KMS-11 (cell line): ENCODE data around the gene CYP4Z1.
"Not testable (repeated sequence)": the region's sequence is repeated elsewhere in the genome, so short reads cannot be mapped to it uniquely, and the experiment has no call there.

Source experiments
- H2AFZ ChIP-seq: fragments of 200-600 bp; sonication (generic); 2 replicates; pipeline ENCODE4 v1.6.1; 2016; ENCODE audit warnings: antibody characterized with exemption, mixed run types, low read depth
- H3K27ac ChIP-seq: fragments of 200-600 bp; sonication (generic); 2 replicates; pipeline ENCODE4 v1.6.1; 2016; ENCODE audit warnings: mild to moderate bottlenecking, mixed run types
- H3K27me3 ChIP-seq: fragments of 200-600 bp; sonication (generic); 2 replicates; pipeline ENCODE4 v1.6.1; 2017; ENCODE audit warnings: mild to moderate bottlenecking, low read depth, mixed run types, moderate library complexity; ENCODE audit not compliant: insufficient read depth
- H3K36me3 ChIP-seq: fragments of 200-600 bp; sonication (generic); 2 replicates; pipeline ENCODE4 v1.6.1; 2017; ENCODE audit warnings: mild to moderate bottlenecking, mixed run types; ENCODE audit not compliant: insufficient read depth
- H3K4me1 ChIP-seq: fragments of 200-600 bp; sonication (generic); 2 replicates; pipeline ENCODE4 v1.6.1; 2016; ENCODE audit warnings: mild to moderate bottlenecking, low read depth, mixed run types; ENCODE audit not compliant: poor library complexity, severe bottlenecking
- H3K4me2 ChIP-seq: fragments of 200-600 bp; sonication (generic); 2 replicates; pipeline ENCODE4 v1.7.0; 2016; ENCODE audit warnings: mild to moderate bottlenecking, mixed run types
- H3K4me3 ChIP-seq: fragments of 200-600 bp; sonication (generic); IDR thresholded peaks from 2 replicates; pipeline ENCODE4 v1.6.1; 2017; ENCODE audit warnings: low read depth, low read length, mixed read lengths; ENCODE audit not compliant: insufficient read depth
- H3K79me2 ChIP-seq: fragments of 200-600 bp; sonication (generic); 2 replicates; pipeline ENCODE4 v1.6.1; 2016; ENCODE audit warnings: low read depth, mixed run types; ENCODE audit not compliant: insufficient read depth
- H3K9ac ChIP-seq: fragments of 200-600 bp; sonication (generic); 2 replicates; pipeline ENCODE4 v1.6.1; 2016; ENCODE audit warnings: mild to moderate bottlenecking, mixed run types
- H4K20me1 ChIP-seq: fragments of 200-600 bp; sonication (generic); 2 replicates; pipeline ENCODE4 v1.6.1; 2016; ENCODE audit warnings: mild to moderate bottlenecking, mixed run types; ENCODE audit not compliant: insufficient read depth
- CTCF ChIP-seq: fragments of 200-600 bp; sonication (generic); conservative IDR thresholded peaks from 2 replicates; pipeline ENCODE4 v1.6.1; 2017; ENCODE audit warnings: low read depth, mild to moderate bottlenecking, antibody characterized with exemption, low read length, moderate library complexity, mixed read lengths

Gene CYP4Z1

GRCh38 chr1:47106792-47107191, 39.8 kb downstream of the CYP4Z1 start:
- no peak overlapping the region for H3K4me3 ChIP-seq
- no peaks in the 10 kb centered on the region for H4K20me1 ChIP-seq
- H3K79me2 ChIP-seq = no peaks in the 10 kb centered on the region
- no peak overlapping the region for H3K27ac ChIP-seq
- no peak overlapping the region for H3K4me2 ChIP-seq
- no peak overlapping the region for H3K9ac ChIP-seq
- H2AFZ ChIP-seq = no peak overlapping the region
- no peaks in the 10 kb centered on the region for H3K27me3 ChIP-seq
- TF ChIP-seq CTCF = no peak
- no peaks in the 10 kb centered on the region for H3K36me3 ChIP-seq
- no peaks in the 10 kb centered on the region for H3K4me1 ChIP-seq

GRCh38 chr1:47107851-47108574, 41.0 kb downstream of the CYP4Z1 start:
- not testable (repeated sequence) for H3K4me1 ChIP-seq, H3K36me3 ChIP-seq, H3K79me2 ChIP-seq, H3K4me2 ChIP-seq, H4K20me1 ChIP-seq, H3K9ac ChIP-seq, H2AFZ ChIP-seq, H3K27me3 ChIP-seq, H3K27ac ChIP-seq, H3K4me3 ChIP-seq

- H2AFZ ChIP-seq, H3K79me2 ChIP-seq, H3K36me3 ChIP-seq, H3K27ac ChIP-seq, H3K4me3 ChIP-seq, H3K9ac ChIP-seq, H4K20me1 ChIP-seq, H3K27me3 ChIP-seq, H3K4me2 ChIP-seq, H3K4me1 ChIP-seq: not testable (repeated sequence)
Measured at GRCh38 chr1:47109482-47109881, 42.5 kb downstream of the CYP4Z1 start.

- Histone ChIP-seq H3K27me3 (no peaks in the 10 kb centered on the region), H4K20me1 (no peaks in the 10 kb centered on the region), H2AFZ (no peak overlapping the region), H3K4me1 (no peaks in the 10 kb centered on the region), H3K36me3 (no peaks in the 10 kb centered on the region), H3K27ac (no peak overlapping the region), H3K4me2 (no peak overlapping the region), H3K79me2 (no peaks in the 10 kb centered on the region), H3K4me3 (no peak overlapping the region), H3K9ac (no peak overlapping the region)
- TF ChIP-seq CTCF = no peak
Measured at GRCh38 chr1:47113178-47113577, 46.1 kb downstream of the CYP4Z1 start.

GRCh38 chr1:47121039-47121438, 54.0 kb downstream of the CYP4Z1 start:
- not testable (repeated sequence) for H4K20me1 ChIP-seq, H3K27me3 ChIP-seq, H3K79me2 ChIP-seq, H2AFZ ChIP-seq, H3K4me2 ChIP-seq, H3K27ac ChIP-seq, H3K4me1 ChIP-seq, H3K36me3 ChIP-seq, H3K9ac ChIP-seq, H3K4me3 ChIP-seq

- H3K4me3 ChIP-seq, H3K27me3 ChIP-seq, H3K9ac ChIP-seq, H4K20me1 ChIP-seq, H3K4me2 ChIP-seq, H3K36me3 ChIP-seq, H2AFZ ChIP-seq, H3K79me2 ChIP-seq, H3K4me1 ChIP-seq, H3K27ac ChIP-seq: not testable (repeated sequence)
Measured at GRCh38 chr1:47124834-47125233, 57.8 kb downstream of the CYP4Z1 start.

GRCh38 chr1:47126997-47127396, 60.0 kb downstream of the CYP4Z1 start:
- H4K20me1 ChIP-seq, H3K27me3 ChIP-seq, H3K79me2 ChIP-seq, H3K36me3 ChIP-seq, H3K4me3 ChIP-seq, H3K4me1 ChIP-seq, H3K27ac ChIP-seq, H3K9ac ChIP-seq, H3K4me2 ChIP-seq, H2AFZ ChIP-seq: not testable (repeated sequence)
